Body of pancreas (tissue), 4 donors: ENCODE measurements around the gene SYNE4. TPM values are rescaled to one million over a fixed set of nuclear protein-coding genes. Genes with fewer than 3 reads are reported as not detected.

Experiments used
- ATAC-seq: fragments of 150-250 bp; one replicate; pipeline ENCODE4 v1.9.1; 2016
- DNase-seq, 4 donors: peaks; one replicate each; pipeline ENCODE4 v3.0.0-alpha.2; 2019
- H3K27ac ChIP-seq, 4 donors: fragments of 200-600 bp; sonication (generic); 1 replicate in 3 of 4; 2 replicates in 1 of 4; pipeline versions ENCODE4 v1.5.1 to v1.6.1; 2016 to 2019; ENCODE audit warnings: mild to moderate bottlenecking in 1 of 4, mixed read lengths in 1 of 4, moderate library complexity in 1 of 4
- H3K27me3 ChIP-seq, 2 donors: fragments of 200-600 bp; sonication (generic); one replicate each; pipeline ENCODE4 v1.6.0; 2016; ENCODE audit warnings: mild to moderate bottlenecking in 1 of 2
- H3K36me3 ChIP-seq, 2 donors: fragments of 200-600 bp; sonication (generic); replicated peaks in 1 of 2; 2 replicates each; pipeline ENCODE4 v1.5.1; 2016; ENCODE audit warnings: low read depth in 2 of 2; ENCODE audit not compliant: insufficient read depth in 1 of 2
- H3K4me1 ChIP-seq: fragments of 200-600 bp; sonication (generic); one replicate; pipeline ENCODE4 v1.6.0; 2016
- H3K4me3 ChIP-seq, 2 donors: fragments of 200-600 bp; sonication (generic); 1 replicate in 1 of 2; 2 replicates in 1 of 2; pipeline ENCODE4 v1.5.1; 2016 to 2019
- H3K9me3 ChIP-seq, 3 donors: fragments of 200-600 bp; sonication (generic); 1 replicate in 2 of 3; 2 replicates in 1 of 3; pipeline ENCODE4 v1.5.1; 2016
- CTCF ChIP-seq, 7 experiments: fragments of 450-650 bp in 4 of 7; fragments of 200-600 bp in 3 of 7; sonication (generic) in 3 of 7; IDR thresholded peaks; one replicate each; pipeline ENCODE4 v1.5.1; 2016 to 2019; ENCODE audit warnings: antibody characterized with exemption in 7 of 7
- POLR2A ChIP-seq, 3 donors: fragments of 450-650 bp; IDR thresholded peaks; one replicate each; pipeline ENCODE4 v1.6.1; 2016; ENCODE audit warnings: antibody characterized with exemption in 3 of 3, mild to moderate bottlenecking in 2 of 3
- WGBS, 2 donors: methylation state at CpG; one replicate each; pipeline ENCODE4 v1.1.5; 2017; 5-methylcytosine and 5-hydroxymethylcytosine counted together
- intact Hi-C: fragments of 100-400 bp; cut with DNase I; formaldehyde crosslinking; loops from one replicate; pipeline ENCODE4 v1.15.1; 2023
- total RNA-seq, 2 donors: library from RNA; depleted of rRNA; stranded (reverse); fragments of >200 nt; gene quantifications; one replicate each; pipeline ENCODE4 v1.1.0, GENCODE V29; 2016

SYNE4 gene
- total RNA-seq, 2 donors from 2014 or later = 4.9 to 9.3 TPM

- Histone ChIP-seq H3K4me1 (peaks cover 12% of the 10 kb centered on the region), H3K27me3 (no peaks in the 10 kb centered on the region), H3K27ac (no peak overlapping the region), H3K4me3 (no peak overlapping the region), H3K9me3 (no peaks in the 10 kb centered on the region), H3K36me3 (no peaks in the 10 kb centered on the region)
- no peak for ATAC-seq
- TF ChIP-seq POLR2A (IDR thresholded peaks at IDR 0.05) (no peak), CTCF (IDR thresholded peaks at IDR 0.05) (no peak)
- intact Hi-C loops = no loop called here
- WGBS, 2 donors = 56 to 64% methylated on average over 3 of the region's 3 CpGs
- no peak for DNase-seq
Measured at GRCh38 chr19:36051236-36051635, 42.6 kb upstream of the SYNE4 start.

GRCh38 chr19:36049080-36049698 is 40.6 kb upstream of the SYNE4 start:
- H3K9me3 ChIP-seq = no peaks in the 10 kb centered on the region
- 84 to 87% methylated on average over 4 of the region's 4 CpGs for WGBS, 2 donors

GRCh38 chr19:36047835-36048234 is 39.2 kb upstream of the SYNE4 start:
- ATAC-seq (no peak), DNase-seq (no peak)
- intact Hi-C loops = no loop called here
- TF ChIP-seq CTCF (IDR thresholded peaks at IDR 0.05) (no peak), POLR2A (IDR thresholded peaks at IDR 0.05) (no peak)
- no peaks in the 10 kb centered on the region for H3K27me3 ChIP-seq
- peaks cover 2% of the 10 kb centered on the region for H3K4me1 ChIP-seq
- H3K36me3 ChIP-seq = no peaks in the 10 kb centered on the region
- no peak overlapping the region for H3K27ac ChIP-seq
- no peak overlapping the region for H3K4me3 ChIP-seq
- H3K9me3 ChIP-seq = no peaks in the 10 kb centered on the region

More at GRCh38 chr19:36049080-36049698, 40.6 kb upstream of the SYNE4 start:
- no peak for ATAC-seq
- intact Hi-C loops = no loop called here
- Histone ChIP-seq H3K4me3 (no peak overlapping the region), H3K27me3 (no peaks in the 10 kb centered on the region), H3K4me1 (peaks cover 4% of the 10 kb centered on the region), H3K27ac (no peak overlapping the region), H3K36me3 (no peaks in the 10 kb centered on the region)
- no peak for TF ChIP-seq POLR2A (IDR thresholded peaks at IDR 0.05)
- TF ChIP-seq CTCF (IDR thresholded peaks at IDR 0.05) = no peak
- DNase-seq = no peak

GRCh38 chr19:36046443-36047050 is 37.9 kb upstream of the SYNE4 start:
- H3K9me3 ChIP-seq = no peaks in the 10 kb centered on the region
- H3K36me3 ChIP-seq = no peaks in the 10 kb centered on the region
- H3K4me1 ChIP-seq = no peaks in the 10 kb centered on the region
- 82 to 94% methylated on average over 5 of the region's 5 CpGs for WGBS, 2 donors
- no peak for TF ChIP-seq CTCF (IDR thresholded peaks at IDR 0.05)
- TF ChIP-seq POLR2A (IDR thresholded peaks at IDR 0.05) = no peak
- H3K27me3 ChIP-seq = no peaks in the 10 kb centered on the region
- no peak overlapping the region for H3K27ac ChIP-seq
- no peak for ATAC-seq
- no peak for DNase-seq
- intact Hi-C loops = no loop called here
- no peak overlapping the region for H3K4me3 ChIP-seq

GRCh38 chr19:36043952-36044351 is 35.3 kb upstream of the SYNE4 start:
- H3K9me3 ChIP-seq = no peaks in the 10 kb centered on the region
- WGBS, 2 donors = 88 to 95% methylated on average over 2 of the region's 2 CpGs
- TF ChIP-seq POLR2A (IDR thresholded peaks at IDR 0.05) = no peak
- TF ChIP-seq CTCF (IDR thresholded peaks at IDR 0.05) = no peak
- no peaks in the 10 kb centered on the region for H3K36me3 ChIP-seq
- ATAC-seq (no peak), DNase-seq (no peak)
- H3K4me1 ChIP-seq = no peaks in the 10 kb centered on the region
- H3K27ac ChIP-seq = no peak overlapping the region
- intact Hi-C loops = no loop called here
- H3K27me3 ChIP-seq = no peaks in the 10 kb centered on the region
- no peak overlapping the region for H3K4me3 ChIP-seq
